SJSA1 (cell line): ENCODE measurements around the gene ENO1. TPM values are rescaled to one million over a fixed set of nuclear protein-coding genes. Genes with fewer than 3 reads are reported as not detected.
"Not testable (repeated sequence)": the region's sequence is repeated elsewhere in the genome, so short reads cannot be mapped to it uniquely, and the experiment has no call there.

ENCODE experiments used
- DNase-seq, 2 experiments: peaks; one replicate each; pipeline ENCODE4 v3.0.0-alpha.2; 2015 to 2020; ENCODE audit warnings: low spot score in 2 of 2, low read depth in 1 of 2
- H3K27ac ChIP-seq: fragments of 250-450 bp; sonication (Bioruptor Pico); 2 replicates; pipeline ENCODE4 v1.5.1; 2020; ENCODE audit warnings: mild to moderate bottlenecking, moderate library complexity
- H3K27me3 ChIP-seq: fragments of 250-450 bp; sonication (Bioruptor Pico); replicated peaks from 2 replicates; pipeline ENCODE4 v1.5.1; 2020; ENCODE audit warnings: mild to moderate bottlenecking, moderate library complexity
- H3K36me3 ChIP-seq: fragments of 250-450 bp; sonication (Bioruptor Pico); 2 replicates; pipeline ENCODE4 v1.5.1; 2020; ENCODE audit warnings: mild to moderate bottlenecking
- H3K4me1 ChIP-seq: fragments of 250-450 bp; sonication (Bioruptor Pico); replicated peaks from 2 replicates; pipeline ENCODE4 v1.6.1; 2021; ENCODE audit warnings: mild to moderate bottlenecking
- H3K4me3 ChIP-seq: fragments of 250-450 bp; sonication (Bioruptor Pico); 2 replicates; pipeline ENCODE4 v1.5.1; 2020; ENCODE audit warnings: mild to moderate bottlenecking
- H3K9me3 ChIP-seq: fragments of 250-450 bp; sonication (Bioruptor Pico); replicated peaks from 2 replicates; pipeline ENCODE4 v1.5.1; 2020; ENCODE audit warnings: mild to moderate bottlenecking
- total RNA-seq: library from RNA; depleted of rRNA; stranded (reverse); fragments of >200 nt; shearing (Covaris generic); gene quantifications from 2 replicates; pipeline ENCODE4 v1.2.3, GENCODE V29; 2014

ENO1 gene
- total RNA-seq, 1 experiment from 2014 or later: 2,590 TPM

- Histone ChIP-seq H3K4me3 (no peak overlapping the region), H3K27ac (peak overlapping the region; percentile 29; the same call in 1 of the 2 replicates), H3K27me3 (no peaks in the 10 kb centered on the region), H3K9me3 (no peaks in the 10 kb centered on the region; the same call in 1 of the 2 replicates), H3K4me1 (peaks cover 40% of the 10 kb centered on the region), H3K36me3 (no peaks in the 10 kb centered on the region)
- DNase-seq: peak in 1 of 2 experiments; percentile 25
These were observed 27.2 kb upstream of the ENO1 start for GRCh38 chr1:8905582-8906191.

GRCh38 chr1:8903908-8904650 is 25.6 kb upstream of the ENO1 start:
- no peaks in the 10 kb centered on the region for H3K27me3 ChIP-seq
- DNase-seq: peak; percentile 90 to 91
- H3K27ac ChIP-seq: peak overlapping the region; percentile 13; the same call in 1 of the 2 replicates
- peaks cover 52% of the 10 kb centered on the region for H3K4me1 ChIP-seq
- H3K9me3 ChIP-seq: no peaks in the 10 kb centered on the region
- H3K36me3 ChIP-seq: no peaks in the 10 kb centered on the region
- no peak overlapping the region for H3K4me3 ChIP-seq

GRCh38 chr1:8903410-8903809 is 24.9 kb upstream of the ENO1 start:
- Histone ChIP-seq H3K27ac (no peak overlapping the region; the same call in 1 of the 2 replicates), H3K4me1 (peaks cover 52% of the 10 kb centered on the region), H3K27me3 (no peaks in the 10 kb centered on the region), H3K4me3 (no peak overlapping the region), H3K9me3 (no peaks in the 10 kb centered on the region), H3K36me3 (no peaks in the 10 kb centered on the region)
- DNase-seq: no peak

DNA sequence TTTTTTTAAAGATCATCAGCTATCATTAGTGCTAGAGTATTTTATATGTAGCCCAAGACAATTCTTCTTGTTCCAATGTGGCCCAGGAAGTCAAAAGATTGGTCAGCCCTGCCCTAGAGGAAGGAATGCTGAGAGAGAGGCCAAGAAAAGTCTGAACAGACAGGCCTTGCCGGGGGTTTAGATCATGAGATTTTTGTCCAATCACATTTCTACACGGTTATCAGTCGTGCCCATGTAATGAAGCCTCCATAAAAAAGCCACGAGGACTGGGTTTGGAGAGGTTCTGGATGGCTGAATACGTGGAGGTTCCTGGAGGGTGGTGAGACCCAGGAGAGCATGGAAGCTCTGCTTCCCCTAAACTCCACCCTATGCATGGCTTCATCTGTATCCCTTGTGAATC is 24.3 kb upstream of the ENO1 start:
- Histone ChIP-seq H3K27me3 (no peaks in the 10 kb centered on the region), H3K36me3 (no peaks in the 10 kb centered on the region), H3K4me3 (no peak overlapping the region), H3K4me1 (peaks cover 52% of the 10 kb centered on the region), H3K9me3 (no peaks in the 10 kb centered on the region), H3K27ac (no peak overlapping the region; the same call in 1 of the 2 replicates)
- no peak for DNase-seq

GRCh38 chr1:8900684-8901083 is 22.2 kb upstream of the ENO1 start:
- not testable (repeated sequence) for H3K27ac ChIP-seq, H3K9me3 ChIP-seq, H3K36me3 ChIP-seq, DNase-seq, H3K27me3 ChIP-seq, H3K4me3 ChIP-seq
- peaks cover 48% of the 10 kb centered on the region for H3K4me1 ChIP-seq

DNA sequence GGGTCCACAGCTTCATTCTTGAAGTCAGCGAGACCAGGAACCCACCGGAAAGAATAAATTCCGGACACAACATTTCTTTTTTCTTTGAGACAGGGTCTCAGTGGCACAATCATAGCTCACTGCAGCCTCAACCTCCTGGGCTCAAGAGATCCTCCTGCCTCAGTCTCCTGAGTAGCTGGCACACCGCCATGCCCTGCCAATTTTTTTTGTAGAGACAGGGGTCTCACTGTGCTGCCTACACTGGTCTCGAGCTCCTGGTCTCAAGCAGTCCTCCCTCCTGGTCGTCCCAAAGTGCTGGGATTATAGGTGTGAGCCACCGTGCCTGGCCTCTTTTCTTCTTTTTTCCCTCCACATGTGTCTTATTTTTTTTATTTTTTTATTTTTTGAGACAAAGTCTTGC is 20.6 kb upstream of the ENO1 start:
- no peak for DNase-seq
- Histone ChIP-seq H3K4me1 (peaks cover 34% of the 10 kb centered on the region), H3K27ac (no peak overlapping the region), H3K4me3 (no peak overlapping the region), H3K36me3 (no peaks in the 10 kb centered on the region), H3K9me3 (no peaks in the 10 kb centered on the region), H3K27me3 (no peaks in the 10 kb centered on the region)

- H3K9me3 ChIP-seq: not testable (repeated sequence)
These were observed 19.9 kb upstream of the ENO1 start for GRCh38 chr1:8898418-8898817.

DNA sequence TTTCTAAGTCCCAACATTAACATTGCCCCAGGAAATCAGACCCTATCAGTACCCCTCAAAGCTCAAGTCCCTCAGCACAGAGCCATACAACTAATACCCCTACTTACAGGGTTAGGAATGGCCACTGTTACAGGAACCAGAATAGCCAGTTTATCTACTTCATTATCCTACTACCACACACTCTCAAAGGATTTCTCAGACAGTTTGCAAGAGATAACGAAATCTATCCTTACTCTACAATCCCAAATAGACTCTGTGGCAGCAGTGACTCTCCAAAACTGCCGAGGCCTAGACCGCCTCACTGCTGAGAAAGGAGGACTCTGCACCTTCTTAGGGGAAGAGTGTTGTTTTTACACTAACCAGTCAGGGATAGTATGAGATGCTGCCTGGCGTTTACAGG is 19.0 kb upstream of the ENO1 start:
- DNase-seq, H3K27me3 ChIP-seq, H3K9me3 ChIP-seq, H3K27ac ChIP-seq, H3K4me3 ChIP-seq, H3K36me3 ChIP-seq: not testable (repeated sequence)
- H3K4me1 ChIP-seq: peaks cover 19% of the 10 kb centered on the region

More at GRCh38 chr1:8898418-8898817, 19.9 kb upstream of the ENO1 start:
- not testable (repeated sequence) for H3K27me3 ChIP-seq, H3K4me3 ChIP-seq, DNase-seq, H3K36me3 ChIP-seq, H3K27ac ChIP-seq
- peaks cover 28% of the 10 kb centered on the region for H3K4me1 ChIP-seq

DNA sequence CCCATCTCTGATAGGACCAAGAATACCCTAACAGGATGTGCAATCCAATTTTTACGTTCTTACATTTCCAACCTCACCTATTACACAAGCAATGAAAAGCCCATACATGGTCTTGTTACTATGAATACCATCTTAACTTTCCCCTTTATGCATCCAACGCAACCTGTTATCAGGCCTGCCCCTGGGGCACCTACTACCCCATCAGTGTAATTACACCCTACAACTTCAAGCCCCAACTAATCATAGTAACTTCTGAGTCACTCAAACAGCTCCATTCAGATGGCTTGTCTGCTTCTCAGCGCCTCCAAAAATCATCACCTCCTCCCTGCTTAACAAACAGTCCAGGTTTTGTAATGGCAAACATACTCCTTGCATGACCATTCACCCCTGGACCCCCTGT is 18.3 kb upstream of the ENO1 start:
- peaks cover 16% of the 10 kb centered on the region for H3K4me1 ChIP-seq
- H3K27ac ChIP-seq, DNase-seq, H3K4me3 ChIP-seq, H3K36me3 ChIP-seq, H3K9me3 ChIP-seq, H3K27me3 ChIP-seq: not testable (repeated sequence)

DNA sequence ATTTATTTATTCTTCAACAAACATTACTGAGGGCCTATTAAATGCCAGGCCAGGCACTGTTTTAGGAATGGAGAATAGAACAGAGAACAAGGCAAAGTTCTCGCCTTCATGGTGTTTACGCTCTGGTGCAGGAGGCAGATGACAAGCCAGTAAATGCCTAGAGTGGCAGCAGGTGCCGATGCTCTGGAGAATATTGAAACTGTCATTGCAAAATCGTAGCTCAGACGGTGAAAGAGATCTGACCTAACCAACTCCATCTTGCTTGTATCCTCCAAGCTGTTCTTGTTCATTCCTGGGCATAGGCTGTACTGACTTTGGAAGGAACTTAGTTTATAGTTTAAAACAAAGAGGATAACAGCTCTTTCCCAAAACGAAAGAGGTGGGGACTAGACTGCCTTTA is 13.5 kb upstream of the ENO1 start:
- no peak for DNase-seq
- no peaks in the 10 kb centered on the region for H3K9me3 ChIP-seq
- no peak overlapping the region for H3K4me3 ChIP-seq
- H3K36me3 ChIP-seq: no peaks in the 10 kb centered on the region
- no peaks in the 10 kb centered on the region for H3K27me3 ChIP-seq
- H3K27ac ChIP-seq: no peak overlapping the region
- peaks cover 15% of the 10 kb centered on the region for H3K4me1 ChIP-seq

DNA sequence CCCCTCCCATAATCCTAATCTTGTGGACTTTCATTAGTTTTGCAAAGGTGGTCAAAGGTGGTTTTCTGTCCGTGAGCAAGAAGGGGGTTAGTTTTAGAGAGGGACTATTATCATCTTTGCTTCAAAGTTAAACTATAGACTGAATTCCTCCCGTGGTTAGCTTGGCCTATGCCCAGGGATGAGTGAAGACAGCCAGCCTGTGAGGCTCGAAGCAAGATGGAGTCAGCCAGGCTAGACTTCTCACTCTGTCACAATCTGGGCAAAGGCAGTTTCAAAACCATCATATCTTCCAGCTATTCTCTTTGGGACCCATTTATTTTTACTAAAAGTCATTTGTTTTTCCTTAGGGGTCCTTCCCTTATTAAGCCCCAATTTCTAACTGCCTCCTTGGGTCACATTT is 12.9 kb upstream of the ENO1 start:
- Histone ChIP-seq H3K27ac (no peak overlapping the region), H3K36me3 (no peaks in the 10 kb centered on the region), H3K27me3 (no peaks in the 10 kb centered on the region), H3K4me3 (no peak overlapping the region), H3K4me1 (peaks cover 15% of the 10 kb centered on the region), H3K9me3 (no peaks in the 10 kb centered on the region)
- DNase-seq: no peak

GRCh38 chr1:8889925-8890785 is 11.7 kb upstream of the ENO1 start:
- no peaks in the 10 kb centered on the region for H3K27me3 ChIP-seq
- no peak overlapping the region; the same call in 1 of the 2 replicates for H3K27ac ChIP-seq
- peak in 1 of 2 experiments; percentile 38 for DNase-seq
- H3K36me3 ChIP-seq: no peaks in the 10 kb centered on the region
- H3K9me3 ChIP-seq: no peaks in the 10 kb centered on the region
- no peak overlapping the region for H3K4me3 ChIP-seq
- H3K4me1 ChIP-seq: peaks cover 15% of the 10 kb centered on the region

DNA sequence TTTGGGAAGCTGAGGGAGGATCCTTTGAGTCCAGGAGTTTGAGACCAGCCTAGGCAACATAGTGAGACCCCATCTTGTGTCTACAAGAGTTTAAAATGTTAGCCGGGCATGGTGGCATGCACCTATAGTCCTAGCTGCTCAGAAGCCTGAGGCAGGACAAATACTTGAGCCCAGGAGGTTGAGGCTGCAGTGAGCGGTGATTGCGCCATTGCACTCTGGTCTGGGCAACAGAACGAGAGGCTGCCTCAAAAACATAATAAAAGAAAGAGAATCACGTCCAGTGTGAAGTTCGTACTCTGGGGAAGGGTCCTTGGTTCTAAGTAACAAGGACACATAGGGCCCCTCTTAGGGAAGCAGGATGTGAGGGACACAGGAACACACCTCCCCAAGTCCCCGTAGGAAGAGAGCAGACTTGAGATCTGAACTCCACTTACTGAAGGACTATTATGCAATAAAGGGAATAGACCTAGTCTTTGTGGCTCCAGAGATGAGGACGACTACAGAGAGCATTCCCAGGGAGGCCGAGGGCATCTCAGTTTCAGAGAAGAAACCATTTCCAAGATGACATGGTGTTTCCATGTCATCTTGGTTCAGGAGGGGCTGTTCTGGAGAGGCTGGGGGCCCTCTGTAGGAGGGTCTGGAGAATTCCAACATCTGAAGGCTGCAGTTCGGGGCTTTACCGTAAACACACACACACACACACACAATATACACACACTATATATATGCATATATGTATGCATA is 10.8 kb upstream of the ENO1 start:
- H3K4me3 ChIP-seq: no peak overlapping the region
- no peak overlapping the region; the same call in 1 of the 2 replicates for H3K27ac ChIP-seq
- H3K4me1 ChIP-seq: peaks cover 15% of the 10 kb centered on the region
- no peak for DNase-seq
- H3K27me3 ChIP-seq: no peaks in the 10 kb centered on the region
- H3K36me3 ChIP-seq: no peaks in the 10 kb centered on the region
- H3K9me3 ChIP-seq: no peaks in the 10 kb centered on the region
